Panc1 (cell line): ENCODE results near the gene TBC1D22A. TPM values are rescaled to one million over a fixed set of nuclear protein-coding genes. Genes with fewer than 3 reads are reported as not detected.
"Not testable (repeated sequence)": the region's sequence is repeated elsewhere in the genome, so short reads cannot be mapped to it uniquely, and the experiment has no call there.

ENCODE experiments used
- ATAC-seq: fragments of 200-7000 bp; cut with Tn5 transposase; 2 replicates; pipeline ENCODE4 v1.9.1; 2020; ENCODE audit warnings: mild to moderate bottlenecking, moderate library complexity
- BruUV-seq: library from RNA; stranded (reverse); fragments of 400-500 nt; replicated peaks from 2 replicates; lab custom pipeline; 2021; lab: Mats Ljungman, UMichigan
- CTCF ChIA-PET: fragments of 300-600 bp; sonication (Branson Sonifier 250); formaldehyde crosslinking; loops from one replicate; lab custom pipeline; 2022; ENCODE audit warnings: antibody characterized with exemption; lab: Charles Lee
- POLR2A ChIA-PET: fragments of 300-600 bp; sonication (Branson Sonifier 250); formaldehyde crosslinking; loops from one replicate; lab custom pipeline; 2022; ENCODE audit warnings: antibody characterized with exemption; lab: Charles Lee
- DNase-seq: peaks from one replicate; pipeline ENCODE4 v3.0.0-alpha.2; 2010; ENCODE audit warnings: low read depth, low spot score
- H3K27ac ChIP-seq: 2 replicates; pipeline ENCODE4 v1.5.1; 2011; ENCODE audit warnings: mild to moderate bottlenecking, low read length, inconsistent platforms
- H3K27me3 ChIP-seq: fragments of 200-500 bp; sonication (Bioruptor generic); 2 replicates; pipeline ENCODE4 v1.6.0; 2014; ENCODE audit warnings: low read length, inconsistent platforms; ENCODE audit not compliant: control insufficient read depth, insufficient read depth
- H3K36me3 ChIP-seq: fragments of 200-500 bp; sonication (Bioruptor generic); 2 replicates; pipeline ENCODE4 v1.5.1; 2014; ENCODE audit warnings: inconsistent platforms, mild to moderate bottlenecking, low read length, moderate library complexity; ENCODE audit not compliant: control insufficient read depth, insufficient read depth
- H3K4me1 ChIP-seq: 2 replicates; pipeline ENCODE4 v1.5.1; 2011; ENCODE audit warnings: inconsistent platforms, mild to moderate bottlenecking, low read length, moderate library complexity; ENCODE audit not compliant: control insufficient read depth, insufficient read depth
- H3K4me3 ChIP-seq, 2 experiments: 2 replicates each; pipeline ENCODE4 v1.5.1; 2011 to 2012; ENCODE audit warnings: low read depth in 2 of 2, low read length in 2 of 2, mild to moderate bottlenecking in 2 of 2, inconsistent platforms in 1 of 2, moderate library complexity in 1 of 2
- H3K9me3 ChIP-seq: fragments of 200-500 bp; sonication (Bioruptor generic); 2 replicates; pipeline ENCODE4 v1.5.1; 2014; ENCODE audit warnings: low read depth, mild to moderate bottlenecking, inconsistent platforms, low read length, moderate library complexity; ENCODE audit not compliant: control insufficient read depth, insufficient read depth
- POLR2AphosphoS5 ChIP-seq: IDR thresholded peaks from 2 replicates; pipeline ENCODE4 v1.6.1; 2012; ENCODE audit warnings: mild to moderate bottlenecking, low read depth, low read length, moderate library complexity
- SIN3A ChIP-seq: IDR thresholded peaks from 2 replicates; pipeline ENCODE4 v1.6.1; 2012; ENCODE audit warnings: low read depth, mild to moderate bottlenecking, low read length, moderate library complexity, borderline replicate concordance; ENCODE audit not compliant: insufficient read depth
- TCF7L2 ChIP-seq: IDR thresholded peaks from 2 replicates; pipeline ENCODE4 v1.6.1; 2011; ENCODE audit warnings: mild to moderate bottlenecking, low read depth, low read length, inconsistent platforms
- in situ Hi-C: cut with HindIII; loops from 2 replicates; pipeline ENCODE4 v1.10.0; 2016; ENCODE audit warnings: low sequenced_read_pairs, low pct_unique_long_range_greater_than_20kb
- intact Hi-C: fragments of 100-400 bp; cut with micrococcal nuclease; formaldehyde crosslinking; loops from one replicate; pipeline ENCODE4 v1.10.0; 2022; ENCODE audit not compliant: unreplicated experiment
- total RNA-seq: library from RNA; stranded (reverse); gene quantifications from one replicate; pipeline ENCODE4 v1.2.1, GENCODE V29; 2021; ENCODE audit not compliant: unreplicated experiment
- TF ChIP-seq, protein P1 (sequence below): fragments of 450-650 bp; IDR thresholded peaks from 2 replicates; pipeline ENCODE4 v1.5.1; 2017; ENCODE audit warnings: mild to moderate bottlenecking
- TF ChIP-seq, protein P2 (sequence below), 2 experiments: IDR thresholded peaks; 2 replicates each; pipeline ENCODE4 v1.6.1; 2011 to 2012; ENCODE audit warnings: low read depth in 2 of 2, control low read depth in 1 of 2, low read length in 1 of 2, mild to moderate bottlenecking in 1 of 2, moderate library complexity in 1 of 2; ENCODE audit not compliant: insufficient read depth in 1 of 2

TBC1D22A gene
- total RNA-seq, 1 experiment from 2014 or later: 28.7 TPM

DNA sequence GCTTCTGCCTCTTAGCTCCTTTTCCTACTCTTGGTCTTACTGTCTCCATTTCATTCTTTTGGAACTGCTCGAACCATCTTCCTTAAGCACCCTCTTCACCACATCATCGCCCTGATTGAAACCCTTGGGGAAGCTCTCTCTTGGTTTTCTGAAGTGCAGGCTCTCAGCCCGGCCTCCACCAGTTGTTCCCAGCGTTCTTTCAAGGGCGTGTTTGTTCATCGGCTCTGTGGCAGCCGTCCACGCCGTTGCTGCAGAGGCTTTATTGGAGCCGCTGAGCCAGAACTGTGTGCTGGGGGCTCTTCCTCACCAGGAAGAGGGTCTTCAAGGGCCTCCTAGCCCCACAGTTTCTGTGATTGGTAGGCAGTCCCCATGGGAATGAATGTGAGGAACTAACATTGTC, 214.1 kb downstream of the TBC1D22A start:
- intact Hi-C loops (no loop called here), in situ Hi-C loops (no loop called here)
- ChIA-PET CTCF (no interaction called here), POLR2A (no interaction called here)
- ATAC-seq (no peak), DNase-seq (no peak)
- no peaks in the 10 kb centered on the region for H3K27me3 ChIP-seq
- H3K9me3 ChIP-seq: no peaks in the 10 kb centered on the region
- H3K27ac ChIP-seq: no peak overlapping the region
- H3K4me3 ChIP-seq: no peak overlapping the region
- TF ChIP-seq SIN3A (no peak), POLR2AphosphoS5 (no peak), TCF7L2 (no peak)
- TF ChIP-seq, protein P1, sequence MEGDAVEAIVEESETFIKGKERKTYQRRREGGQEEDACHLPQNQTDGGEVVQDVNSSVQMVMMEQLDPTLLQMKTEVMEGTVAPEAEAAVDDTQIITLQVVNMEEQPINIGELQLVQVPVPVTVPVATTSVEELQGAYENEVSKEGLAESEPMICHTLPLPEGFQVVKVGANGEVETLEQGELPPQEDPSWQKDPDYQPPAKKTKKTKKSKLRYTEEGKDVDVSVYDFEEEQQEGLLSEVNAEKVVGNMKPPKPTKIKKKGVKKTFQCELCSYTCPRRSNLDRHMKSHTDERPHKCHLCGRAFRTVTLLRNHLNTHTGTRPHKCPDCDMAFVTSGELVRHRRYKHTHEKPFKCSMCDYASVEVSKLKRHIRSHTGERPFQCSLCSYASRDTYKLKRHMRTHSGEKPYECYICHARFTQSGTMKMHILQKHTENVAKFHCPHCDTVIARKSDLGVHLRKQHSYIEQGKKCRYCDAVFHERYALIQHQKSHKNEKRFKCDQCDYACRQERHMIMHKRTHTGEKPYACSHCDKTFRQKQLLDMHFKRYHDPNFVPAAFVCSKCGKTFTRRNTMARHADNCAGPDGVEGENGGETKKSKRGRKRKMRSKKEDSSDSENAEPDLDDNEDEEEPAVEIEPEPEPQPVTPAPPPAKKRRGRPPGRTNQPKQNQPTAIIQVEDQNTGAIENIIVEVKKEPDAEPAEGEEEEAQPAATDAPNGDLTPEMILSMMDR: no peak
- TF ChIP-seq, protein P2, sequence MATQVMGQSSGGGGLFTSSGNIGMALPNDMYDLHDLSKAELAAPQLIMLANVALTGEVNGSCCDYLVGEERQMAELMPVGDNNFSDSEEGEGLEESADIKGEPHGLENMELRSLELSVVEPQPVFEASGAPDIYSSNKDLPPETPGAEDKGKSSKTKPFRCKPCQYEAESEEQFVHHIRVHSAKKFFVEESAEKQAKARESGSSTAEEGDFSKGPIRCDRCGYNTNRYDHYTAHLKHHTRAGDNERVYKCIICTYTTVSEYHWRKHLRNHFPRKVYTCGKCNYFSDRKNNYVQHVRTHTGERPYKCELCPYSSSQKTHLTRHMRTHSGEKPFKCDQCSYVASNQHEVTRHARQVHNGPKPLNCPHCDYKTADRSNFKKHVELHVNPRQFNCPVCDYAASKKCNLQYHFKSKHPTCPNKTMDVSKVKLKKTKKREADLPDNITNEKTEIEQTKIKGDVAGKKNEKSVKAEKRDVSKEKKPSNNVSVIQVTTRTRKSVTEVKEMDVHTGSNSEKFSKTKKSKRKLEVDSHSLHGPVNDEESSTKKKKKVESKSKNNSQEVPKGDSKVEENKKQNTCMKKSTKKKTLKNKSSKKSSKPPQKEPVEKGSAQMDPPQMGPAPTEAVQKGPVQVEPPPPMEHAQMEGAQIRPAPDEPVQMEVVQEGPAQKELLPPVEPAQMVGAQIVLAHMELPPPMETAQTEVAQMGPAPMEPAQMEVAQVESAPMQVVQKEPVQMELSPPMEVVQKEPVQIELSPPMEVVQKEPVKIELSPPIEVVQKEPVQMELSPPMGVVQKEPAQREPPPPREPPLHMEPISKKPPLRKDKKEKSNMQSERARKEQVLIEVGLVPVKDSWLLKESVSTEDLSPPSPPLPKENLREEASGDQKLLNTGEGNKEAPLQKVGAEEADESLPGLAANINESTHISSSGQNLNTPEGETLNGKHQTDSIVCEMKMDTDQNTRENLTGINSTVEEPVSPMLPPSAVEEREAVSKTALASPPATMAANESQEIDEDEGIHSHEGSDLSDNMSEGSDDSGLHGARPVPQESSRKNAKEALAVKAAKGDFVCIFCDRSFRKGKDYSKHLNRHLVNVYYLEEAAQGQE (IDR thresholded peaks at IDR 0.05; ENCODE audit: insufficient read depth in 1 of 2, low read depth in 2 of 2, low read length in 1 of 2): no peak
- peaks cover 2% of the 10 kb centered on the region; the same call in 1 of the 2 replicates for H3K36me3 ChIP-seq
- BruUV-seq: no TSS peak
- no peaks in the 10 kb centered on the region for H3K4me1 ChIP-seq

DNA sequence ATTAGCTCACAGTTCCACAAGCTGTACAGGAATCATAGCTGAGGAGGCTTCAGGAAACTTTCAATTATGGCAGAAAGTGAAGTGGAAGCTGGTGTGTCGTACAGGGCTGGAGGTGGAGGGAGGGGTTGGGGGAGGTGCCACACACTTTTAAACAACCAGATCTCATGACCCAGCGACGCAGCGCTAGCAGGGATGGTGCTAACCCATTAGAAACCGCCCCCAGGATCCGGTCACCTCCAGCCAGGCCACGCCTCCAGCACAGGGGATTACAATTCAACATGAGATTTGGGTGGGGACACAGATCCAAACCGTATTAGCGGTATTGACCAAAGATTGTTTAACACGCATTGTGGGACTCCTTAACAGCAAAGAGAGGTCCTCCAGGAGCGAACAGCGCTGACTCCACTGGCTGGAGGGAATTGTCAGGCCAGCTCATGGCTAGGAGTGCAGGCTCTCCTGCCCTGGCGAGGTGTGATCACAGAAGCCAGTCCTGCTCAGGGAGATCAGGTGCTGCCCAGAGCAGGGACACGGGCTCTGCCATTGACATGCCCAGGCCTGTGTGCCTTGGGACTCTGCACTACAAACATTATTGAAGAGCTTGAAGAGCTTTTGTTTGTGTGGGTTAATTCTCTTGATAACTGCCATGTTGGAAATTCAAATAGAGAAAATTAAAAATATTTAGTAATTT, 215.3 kb downstream of the TBC1D22A start:
- no peaks in the 10 kb centered on the region for H3K9me3 ChIP-seq
- DNase-seq: no peak
- ChIA-PET CTCF (interaction anchor here (0.6 kb wide), 1 partner anchor 10 kb away, joined by 11 read pairs; no protein-coding TSS in a partner anchor), POLR2A (no interaction called here)
- no peak for ATAC-seq
- no peak overlapping the region for H3K27ac ChIP-seq
- intact Hi-C loops (no loop called here), in situ Hi-C loops (no loop called here)
- H3K27me3 ChIP-seq: no peaks in the 10 kb centered on the region
- no peak overlapping the region for H3K4me3 ChIP-seq
- H3K36me3 ChIP-seq: peaks cover 2% of the 10 kb centered on the region; the same call in 1 of the 2 replicates
- no TSS peak for BruUV-seq
- no peaks in the 10 kb centered on the region for H3K4me1 ChIP-seq
- TF ChIP-seq, protein P2 (IDR thresholded peaks at IDR 0.05; ENCODE audit: insufficient read depth in 1 of 2, low read depth in 2 of 2, low read length in 1 of 2): no peak

GRCh38 chr22:46978668-46979067, 216.2 kb downstream of the TBC1D22A start:
- intact Hi-C loops, H3K4me3 ChIP-seq, in situ Hi-C loops, DNase-seq, H3K36me3 ChIP-seq, H3K9me3 ChIP-seq, H3K27ac ChIP-seq, CTCF ChIA-PET, ATAC-seq, H3K4me1 ChIP-seq, POLR2A ChIA-PET, BruUV-seq, H3K27me3 ChIP-seq: not testable (repeated sequence)
